ENCODE data around the gene SOX18. TPM values are rescaled to one million over a fixed set of nuclear protein-coding genes. Genes with fewer than 3 reads are reported as not detected.

The SOX18 gene
- total RNA-seq, 3 donors from 2014 or later (not counting 1 experiment from before 2014, with no cell fraction given): not detected

GRCh38 chr20:64045346-64046011, 4.0 kb downstream of the SOX18 start:
- WGBS (ENCODE audit: insufficient coverage): 87% methylated on average over 11 of the region's 11 CpGs
- H3K36me3 ChIP-seq (ENCODE audit: control insufficient read depth, insufficient read depth, low read length): no peaks in the 10 kb centered on the region
- intact Hi-C loops (cut with micrococcal nuclease): no loop called here
- no peak for DNase-seq
- Mint-ChIP-seq H3K27me3 (ENCODE audit: low read depth in 2 of 2) (peaks cover 22 to 27% of the 10 kb centered on the region in 2 donors), H3K36me3 (no peaks in the 10 kb centered on the region), H3K9me3 (no peaks in the 10 kb centered on the region), H3K27ac (no peak overlapping the region), H3K4me3 (no peak overlapping the region), H3K4me1 (peaks cover 0 to 5% of the 10 kb centered on the region in 2 donors)
- no peak for ATAC-seq
- TF ChIP-seq CTCF (IDR thresholded peaks at IDR 0.05): no peak
- peaks cover 20% of the 10 kb centered on the region for H3K27me3 ChIP-seq (ENCODE audit: control insufficient read depth, insufficient read depth, low read length)
- peaks cover 27% of the 10 kb centered on the region for H3K4me1 ChIP-seq (ENCODE audit: control insufficient read depth, insufficient read depth, low read length)
- no peaks in the 10 kb centered on the region for H3K9me3 ChIP-seq (ENCODE audit: control insufficient read depth, insufficient read depth, low read length)
- no peak overlapping the region for H3K4me3 ChIP-seq (ENCODE audit: low read length)
- H3K27ac ChIP-seq (ENCODE audit: low read length): no peak overlapping the region

DNA sequence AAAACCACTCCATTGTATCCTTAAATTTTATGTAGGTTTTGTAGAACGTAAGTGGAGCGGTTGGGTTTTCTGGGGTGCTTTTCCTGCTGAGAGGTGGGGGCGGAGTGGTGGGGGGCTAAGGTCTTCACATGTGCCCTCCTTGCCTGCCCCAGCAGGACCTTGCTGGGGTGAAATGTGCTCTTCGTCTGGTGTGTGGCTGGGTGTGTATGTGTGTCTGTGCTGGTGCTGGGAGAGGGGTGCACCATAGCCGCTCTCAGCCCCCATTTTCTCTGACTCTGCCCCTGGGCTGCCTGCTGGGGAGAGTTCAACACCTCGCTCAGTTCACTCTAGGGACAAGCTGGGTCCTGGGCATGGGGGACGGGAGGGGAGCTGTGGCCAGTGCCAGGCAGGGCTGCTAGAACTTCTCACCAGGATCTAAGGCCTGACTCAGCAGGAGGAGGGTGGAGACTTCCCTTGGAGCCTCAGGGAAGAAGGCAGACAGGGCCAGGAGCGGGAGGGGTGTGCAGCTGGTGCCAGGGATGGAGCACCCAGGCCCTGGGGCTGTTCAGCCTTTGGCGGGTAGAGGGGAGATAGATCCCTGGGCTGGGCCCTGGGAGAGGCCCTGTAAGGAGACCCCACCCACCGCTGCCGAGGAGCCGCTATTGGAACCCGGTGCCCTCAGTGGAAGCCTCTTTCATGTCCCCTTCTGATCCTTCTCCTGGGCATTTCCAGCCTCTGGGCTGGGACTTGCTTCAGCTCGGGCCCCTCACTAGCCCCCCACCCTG, 4.8 kb downstream of the SOX18 start:
- no peak overlapping the region for H3K27ac ChIP-seq (ENCODE audit: low read length)
- no peak for ATAC-seq
- peaks cover 24% of the 10 kb centered on the region for H3K4me1 ChIP-seq (ENCODE audit: control insufficient read depth, insufficient read depth, low read length)
- no peak for TF ChIP-seq CTCF (IDR thresholded peaks at IDR 0.05)
- Mint-ChIP-seq H3K4me3 (no peak overlapping the region), H3K27me3 (ENCODE audit: low read depth in 2 of 2) (peaks cover 22 to 30% of the 10 kb centered on the region in 2 donors), H3K36me3 (no peaks in the 10 kb centered on the region), H3K9me3 (no peaks in the 10 kb centered on the region), H3K4me1 (peaks cover 0 to 5% of the 10 kb centered on the region in 2 donors), H3K27ac (no peak overlapping the region)
- H3K4me3 ChIP-seq (ENCODE audit: low read length): no peak overlapping the region
- H3K9me3 ChIP-seq (ENCODE audit: control insufficient read depth, insufficient read depth, low read length): no peaks in the 10 kb centered on the region
- 88% methylated on average over 14 of the region's 14 CpGs for WGBS (ENCODE audit: insufficient coverage)
- no peak for DNase-seq
- no peaks in the 10 kb centered on the region for H3K36me3 ChIP-seq (ENCODE audit: control insufficient read depth, insufficient read depth, low read length)
- intact Hi-C loops (cut with micrococcal nuclease): no loop called here
- peaks cover 19% of the 10 kb centered on the region for H3K27me3 ChIP-seq (ENCODE audit: control insufficient read depth, insufficient read depth, low read length)

GRCh38 chr20:64043768-64044167, 5.7 kb downstream of the SOX18 start:
- peaks cover 31% of the 10 kb centered on the region for H3K4me1 ChIP-seq (ENCODE audit: control insufficient read depth, insufficient read depth, low read length)
- H3K9me3 ChIP-seq (ENCODE audit: control insufficient read depth, insufficient read depth, low read length): no peaks in the 10 kb centered on the region
- 92% methylated on average over 7 of the region's 9 CpGs for WGBS (ENCODE audit: insufficient coverage)
- TF ChIP-seq CTCF (IDR thresholded peaks at IDR 0.05): no peak
- intact Hi-C loops (cut with micrococcal nuclease): no loop called here
- DNase-seq: no peak
- Mint-ChIP-seq H3K4me1 (peaks cover 0 to 6% of the 10 kb centered on the region in 2 donors), H3K27ac (no peak overlapping the region), H3K27me3 (ENCODE audit: low read depth in 2 of 2) (peaks cover 22 to 30% of the 10 kb centered on the region in 2 donors), H3K9me3 (no peaks in the 10 kb centered on the region), H3K36me3 (no peaks in the 10 kb centered on the region), H3K4me3 (no peak overlapping the region)
- H3K36me3 ChIP-seq (ENCODE audit: control insufficient read depth, insufficient read depth, low read length): no peaks in the 10 kb centered on the region
- no peak overlapping the region for H3K27ac ChIP-seq (ENCODE audit: low read length)
- no peak overlapping the region for H3K4me3 ChIP-seq (ENCODE audit: low read length)
- H3K27me3 ChIP-seq (ENCODE audit: control insufficient read depth, insufficient read depth, low read length): peaks cover 25% of the 10 kb centered on the region
- ATAC-seq: no peak

Measured in natural killer cell (primary cell).